Activated gamma-delta T cell (primary cell): Measurements from ENCODE around the gene RNF222.

ENCODE experiments used
- DNase-seq: peaks from one replicate; lab custom pipeline; 2025; lab: John Stamatoyannopoulos, UW
- total RNA-seq, 2 donors: gene quantifications; one replicate each; lab custom pipeline; 2026; lab: John Stamatoyannopoulos, UW

Gene RNF222
- total RNA-seq = 0.26 reads per million in 2 donors

GRCh38 chr17:8397636-8398035 lies at the start of gene RNF222:
Gene RNF222, minus strand, starts transcription at chr17:8397827. Its CDS starts 4,366 bp downstream, at chr17:8393461.
- no peak for DNase-seq

GRCh38 chr17:8445536-8445935 lies 47.9 kb upstream of the RNF222 start:
- DNase-seq = no peak

GRCh38 chr17:8444494-8444893 lies 46.9 kb upstream of the RNF222 start:
- no peak for DNase-seq

- no peak for DNase-seq
These were observed 46.1 kb upstream of the RNF222 start for GRCh38 chr17:8443756-8444155.

GRCh38 chr17:8442310-8442709 lies 44.7 kb upstream of the RNF222 start:
- no peak for DNase-seq

GRCh38 chr17:8441690-8442089 lies 44.1 kb upstream of the RNF222 start:
- DNase-seq = no peak

GRCh38 chr17:8439681-8440080 lies 42.1 kb upstream of the RNF222 start:
- no peak for DNase-seq

GRCh38 chr17:8438441-8438840 lies 40.8 kb upstream of the RNF222 start:
- no peak for DNase-seq

GRCh38 chr17:8436844-8437171 lies 39.2 kb upstream of the RNF222 start:
- no peak for DNase-seq

- peak; percentile 52 for DNase-seq
These were observed 38.7 kb upstream of the RNF222 start for GRCh38 chr17:8436169-8436843.

- peak; percentile 100 for DNase-seq
These were observed 37.9 kb upstream of the RNF222 start, which contains the start of gene NDEL1 for GRCh38 chr17:8435245-8436168. Gene NDEL1, plus strand, starts transcription at chr17:8435884. Its CDS starts 8,388 bp downstream, at chr17:8444272.

- DNase-seq = no peak
These were observed 33.3 kb upstream of the RNF222 start for GRCh38 chr17:8430966-8431365.

GRCh38 chr17:8426802-8427201 lies 29.2 kb upstream of the RNF222 start:
- no peak for DNase-seq

GRCh38 chr17:8426094-8426720 lies 28.6 kb upstream of the RNF222 start:
- no peak for DNase-seq

GRCh38 chr17:8421571-8421970 lies 23.9 kb upstream of the RNF222 start:
- no peak for DNase-seq

GRCh38 chr17:8420041-8420934 lies 22.7 kb upstream of the RNF222 start:
- no peak for DNase-seq

GRCh38 chr17:8419305-8419704 lies 21.7 kb upstream of the RNF222 start:
- no peak for DNase-seq

GRCh38 chr17:8418471-8418870 lies 20.8 kb upstream of the RNF222 start:
- DNase-seq = no peak

GRCh38 chr17:8417806-8418205 lies 20.2 kb upstream of the RNF222 start:
- no peak for DNase-seq

- no peak for DNase-seq
These were observed 16.3 kb upstream of the RNF222 start for GRCh38 chr17:8413938-8414337.

- DNase-seq = no peak
These were observed 15.7 kb upstream of the RNF222 start for GRCh38 chr17:8413328-8413727.

- DNase-seq = no peak
These were observed 14.5 kb upstream of the RNF222 start for GRCh38 chr17:8412089-8412488.
